Tongue (tissue), 1 donor: ENCODE data around the gene GJD4. TPM values are rescaled to one million over a fixed set of nuclear protein-coding genes. Genes with fewer than 3 reads are reported as not detected.

Experiments
- total RNA-seq: library from RNA; depleted of rRNA; stranded (reverse); fragments of >200 nt; gene quantifications from one replicate; pipeline ENCODE4 v1.2.3, GENCODE V29; 2014

Gene GJD4
- total RNA-seq, 1 donor from 2014 or later, result 0.21 TPM

Other genes starting within 250 kb of the GJD4 start
- 23.8 TPM for gene FZD8, start 37.0 kb downstream of the GJD4 start, total RNA-seq